SK-N-SH treated with all-trans-retinoic acid at 6 μM for 48 hours (cell line): ENCODE results near the gene P2RY1.
"Not testable (repeated sequence)": the region's sequence is repeated elsewhere in the genome, so short reads cannot be mapped to it uniquely, and the experiment has no call there.

Experiments
- ATAC-seq: fragments of 200-7000 bp; cut with Tn5 transposase; 3 replicates; pipeline ENCODE4 v1.9.1; 2020; ENCODE audit warnings: mild to moderate bottlenecking, moderate library complexity
- BACH2 ChIP-seq: fragments of 250-450 bp; sonication (Bioruptor Pico); IDR thresholded peaks from 2 replicates; pipeline ENCODE4 v1.9.0; 2021; ENCODE audit warnings: mild to moderate bottlenecking, borderline replicate concordance
- CREB5 ChIP-seq: fragments of 250-450 bp; sonication (Bioruptor Pico); IDR thresholded peaks from 2 replicates; pipeline ENCODE4 v1.5.1; 2020; ENCODE audit warnings: low read depth, mild to moderate bottlenecking, moderate library complexity
- CSDC2 ChIP-seq: fragments of 250-450 bp; sonication (Bioruptor Pico); IDR thresholded peaks from 2 replicates; pipeline ENCODE4 v1.5.0; 2020; ENCODE audit warnings: mild to moderate bottlenecking, moderate library complexity
- CSRNP3 ChIP-seq: fragments of 250-450 bp; sonication (Bioruptor Pico); IDR thresholded peaks from 2 replicates; pipeline ENCODE4 v1.5.1; 2021; ENCODE audit warnings: mild to moderate bottlenecking, moderate library complexity
- ESRRG ChIP-seq: fragments of 250-450 bp; sonication (Bioruptor Pico); IDR thresholded peaks from 2 replicates; pipeline ENCODE4 v1.6.1; 2021; ENCODE audit warnings: mild to moderate bottlenecking
- GLIS3 ChIP-seq: fragments of 250-450 bp; sonication (Bioruptor Pico); IDR thresholded peaks from 2 replicates; pipeline ENCODE4 v1.5.0; 2020; ENCODE audit warnings: mild to moderate bottlenecking, moderate library complexity
- ISL1 ChIP-seq: fragments of 250-450 bp; sonication (Bioruptor Pico); IDR thresholded peaks from 2 replicates; pipeline ENCODE4 v2.1.2; 2022; ENCODE audit warnings: mild to moderate bottlenecking, moderate library complexity
- OSR1 ChIP-seq: fragments of 250-450 bp; sonication (Bioruptor Pico); IDR thresholded peaks from 2 replicates; pipeline ENCODE4 v1.8.0; 2022; ENCODE audit warnings: moderate library complexity, mild to moderate bottlenecking, inconsistent platforms
- PATZ1 ChIP-seq: fragments of 250-450 bp; sonication (Bioruptor Pico); IDR thresholded peaks from 2 replicates; pipeline ENCODE4 v1.8.0; 2020; ENCODE audit warnings: mild to moderate bottlenecking, moderate library complexity, borderline replicate concordance
- POU6F1 ChIP-seq: fragments of 250-450 bp; sonication (Bioruptor Pico); IDR thresholded peaks from 2 replicates; pipeline ENCODE4 v1.8.0; 2021; ENCODE audit warnings: low read depth, mild to moderate bottlenecking, moderate library complexity, borderline replicate concordance
- RARB ChIP-seq: fragments of 250-450 bp; sonication (Bioruptor Pico); IDR thresholded peaks from 2 replicates; pipeline ENCODE4 v1.8.0; 2021; ENCODE audit warnings: mild to moderate bottlenecking, moderate library complexity
- SNAI2 ChIP-seq: fragments of 250-450 bp; sonication (Bioruptor Pico); IDR thresholded peaks from 2 replicates; pipeline ENCODE4 v1.5.0; 2020; ENCODE audit warnings: mild to moderate bottlenecking, moderate library complexity
- TCF4 ChIP-seq: fragments of 250-450 bp; sonication (Bioruptor Pico); IDR thresholded peaks from 2 replicates; pipeline ENCODE4 v1.8.0; 2021; ENCODE audit warnings: mild to moderate bottlenecking, moderate library complexity, borderline replicate concordance
- TOX ChIP-seq: fragments of 250-450 bp; sonication (Bioruptor Pico); IDR thresholded peaks from 2 replicates; pipeline ENCODE4 v1.8.0; 2021; ENCODE audit warnings: mild to moderate bottlenecking, moderate library complexity, borderline replicate concordance
- TSHZ2 ChIP-seq: fragments of 250-450 bp; sonication (Bioruptor Pico); IDR thresholded peaks from 2 replicates; pipeline ENCODE4 v1.5.0; 2020; ENCODE audit warnings: mild to moderate bottlenecking, moderate library complexity
- ZC3H10 ChIP-seq: fragments of 250-450 bp; sonication (Bioruptor Pico); IDR thresholded peaks from 2 replicates; pipeline ENCODE4 v1.5.1; 2021; ENCODE audit warnings: mild to moderate bottlenecking, moderate library complexity
- ZFP3 ChIP-seq: fragments of 250-450 bp; sonication (Bioruptor Pico); IDR thresholded peaks from 2 replicates; pipeline ENCODE4 v1.5.0; 2020; ENCODE audit warnings: mild to moderate bottlenecking, moderate library complexity
- ZFP30 ChIP-seq: fragments of 450-650 bp; formaldehyde crosslinking; IDR thresholded peaks from 2 replicates; pipeline ENCODE4 v1.5.0; 2022; ENCODE audit warnings: mild to moderate bottlenecking, moderate library complexity
- ZNF565 ChIP-seq: fragments of 450-650 bp; formaldehyde crosslinking; conservative IDR thresholded peaks from 2 replicates; pipeline ENCODE4 v1.5.0; 2020; ENCODE audit warnings: low read depth, mild to moderate bottlenecking, moderate library complexity
- ZNF8 ChIP-seq: fragments of 450-650 bp; formaldehyde crosslinking; IDR thresholded peaks from 2 replicates; pipeline ENCODE4 v1.5.0; 2020; ENCODE audit warnings: mild to moderate bottlenecking, moderate library complexity

Gene P2RY1

GRCh38 chr3:152865668-152866245 is 30.8 kb downstream of the P2RY1 start:
- no peak for ATAC-seq
- TF ChIP-seq ZNF8 (CRISPR knock-in tag): no peak
- TF ChIP-seq TSHZ2 (CRISPR knock-in tag): peak; percentile 64; the same call in 1 of the 2 replicates
- TF ChIP-seq, all 23 proteins: peak for 1

- TF ChIP-seq TSHZ2 (CRISPR knock-in tag) (no peak), ISL1 (CRISPR knock-in tag) (no peak), ZC3H10 (CRISPR knock-in tag) (no peak), ESRRG (CRISPR knock-in tag) (no peak), CREB5 (CRISPR knock-in tag) (no peak), CSDC2 (CRISPR knock-in tag) (no peak), BACH2 (no peak), ZNF8 (CRISPR knock-in tag) (no peak), CSRNP3 (CRISPR knock-in tag) (no peak), OSR1 (CRISPR knock-in tag) (no peak), RARB (CRISPR knock-in tag) (no peak)
- ATAC-seq: no peak
Observed at GRCh38 chr3:152870027-152870426, 35.1 kb downstream of the P2RY1 start.

- ATAC-seq: not testable (repeated sequence)
Observed at GRCh38 chr3:152873314-152873713, 38.4 kb downstream of the P2RY1 start.

- TF ChIP-seq CREB5 (CRISPR knock-in tag) (no peak), ZFP3 (CRISPR knock-in tag) (no peak), ZFP30 (no peak), OSR1 (CRISPR knock-in tag) (no peak), TCF4 (no peak), GLIS3 (CRISPR knock-in tag) (no peak), CSDC2 (CRISPR knock-in tag) (no peak), POU6F1 (no peak), ESRRG (CRISPR knock-in tag) (no peak), BACH2 (no peak), TOX (no peak), PATZ1 (CRISPR knock-in tag) (no peak), ISL1 (CRISPR knock-in tag) (no peak), ZNF565 (CRISPR knock-in tag) (no peak), SNAI2 (CRISPR knock-in tag) (no peak), RARB (CRISPR knock-in tag) (no peak)
- TF ChIP-seq, all 23 proteins: peak for 0
- ATAC-seq: no peak
Observed at GRCh38 chr3:152874896-152875749, 40.2 kb downstream of the P2RY1 start.
